AML-193 (cell line): ENCODE data around the gene ZNF652.
"Not testable (repeated sequence)": the region's sequence is repeated elsewhere in the genome, so short reads cannot be mapped to it uniquely, and the experiment has no call there.

Source experiments
- DNase-seq, 2 experiments: peaks; one replicate each; lab custom pipeline; 2025; lab: John Stamatoyannopoulos, UW

Gene ZNF652

DNA sequence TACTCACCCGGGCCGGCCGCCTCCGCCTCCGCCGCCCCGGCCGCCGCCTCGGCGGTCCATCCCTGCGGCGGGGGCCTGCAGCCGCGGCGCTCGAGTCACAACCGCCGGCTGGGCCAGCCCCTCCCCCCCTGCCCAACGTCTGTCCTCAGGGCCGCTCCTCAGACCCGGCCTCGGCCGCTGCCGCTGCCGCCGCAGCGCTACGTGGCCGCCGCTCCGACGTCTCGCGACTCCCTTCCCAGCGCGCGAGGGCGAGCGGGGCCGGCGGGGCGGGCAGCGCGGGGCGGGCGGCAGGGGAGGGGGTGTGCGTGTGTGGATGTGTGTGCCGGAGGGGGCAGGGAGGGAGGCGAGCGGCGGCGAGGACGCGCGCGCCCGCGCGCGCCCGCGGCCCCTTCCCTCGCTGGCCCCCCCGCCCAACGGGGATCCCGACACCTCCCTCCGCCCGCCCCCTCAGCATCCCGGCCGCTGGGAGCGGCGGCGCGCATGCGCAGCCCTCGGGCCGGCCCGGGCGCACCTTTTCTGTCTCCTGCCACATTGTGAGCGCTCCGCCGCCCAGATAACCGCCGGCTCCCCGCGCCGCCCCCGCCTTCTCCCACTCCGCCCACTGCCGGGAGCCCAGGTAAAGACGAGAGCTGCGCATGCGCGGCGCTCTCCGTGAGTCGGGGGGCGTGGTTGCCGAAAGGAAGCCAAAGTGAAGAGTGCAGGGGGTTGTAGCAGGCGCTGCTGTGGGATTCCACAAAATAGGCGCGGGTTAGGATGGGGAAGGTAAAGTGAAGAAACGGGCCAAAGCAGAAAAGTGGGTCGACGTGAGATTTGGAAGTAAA lies at the start of gene ZNF652:
Gene ZNF652, minus strand, starts transcription at position 349 of the 821 bp plus-strand sequence. CDS start 44,525 bp downstream, outside the sequence.
- DNase-seq: peak; percentile 79

DNA sequence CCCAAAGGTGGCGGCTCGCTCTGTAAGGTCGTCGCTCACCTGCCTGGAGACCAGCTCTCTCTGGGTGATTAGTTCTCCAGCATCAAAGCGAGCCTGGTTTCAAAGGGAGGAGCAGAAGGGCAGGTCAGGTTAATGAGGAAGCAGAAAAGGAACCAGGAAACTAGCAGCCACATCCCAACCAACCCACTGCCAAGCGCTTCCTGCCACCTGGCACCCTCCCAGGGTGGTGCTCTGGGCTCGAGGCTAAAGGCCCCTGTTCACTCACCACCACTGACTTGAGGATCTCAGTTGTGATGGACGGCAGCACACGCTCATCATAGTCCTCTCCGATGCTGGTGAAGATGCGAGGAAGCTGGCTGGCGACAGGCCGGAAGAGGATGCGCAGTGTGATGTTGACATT lies 47.0 kb upstream of the ZNF652 start:
- no peak for DNase-seq

DNA sequence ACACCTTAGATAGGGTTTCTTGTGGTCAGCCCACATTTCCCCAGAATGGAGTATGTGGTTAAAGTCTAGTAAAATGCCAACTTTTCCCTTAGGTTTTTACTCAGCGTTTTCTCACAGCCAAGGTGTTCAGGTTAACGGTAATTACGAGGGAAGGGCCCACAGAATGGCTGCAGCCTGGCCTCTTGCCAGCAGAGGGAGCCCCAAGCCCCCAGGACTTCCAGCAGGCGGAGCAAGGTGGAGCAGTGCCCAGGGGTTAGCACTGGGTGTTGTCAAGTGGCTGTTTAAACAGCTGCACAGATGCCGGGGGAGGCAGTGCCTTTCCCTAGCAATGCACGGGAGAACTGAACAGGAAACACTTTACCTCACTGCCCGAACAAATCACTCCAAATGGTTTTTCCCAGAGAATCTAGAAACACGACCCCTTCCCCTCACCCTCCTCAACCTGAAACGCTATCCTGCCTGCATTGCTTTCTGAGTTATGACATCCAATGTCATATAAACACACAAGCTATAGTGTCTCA lies 46.0 kb upstream of the ZNF652 start:
- DNase-seq: peak; percentile 59 to 63

DNA sequence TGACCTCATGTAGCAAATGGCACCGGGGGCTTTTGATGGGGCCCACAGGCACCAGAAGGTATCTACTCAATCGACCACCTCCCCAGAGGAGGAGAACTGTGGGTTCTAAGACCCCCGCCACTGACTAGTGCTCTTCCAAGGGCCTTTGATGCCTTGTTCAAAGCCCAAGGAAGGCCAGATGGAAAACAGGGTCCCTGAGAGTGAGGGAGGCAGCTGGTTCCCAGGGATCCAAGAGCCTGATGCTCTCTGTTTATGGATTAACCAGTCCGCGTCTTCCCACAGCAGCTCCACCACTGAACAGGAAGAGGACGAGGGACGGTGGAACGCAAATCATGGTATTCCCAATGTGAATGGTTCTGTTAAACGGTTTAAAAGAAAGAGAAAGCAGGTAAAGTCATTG lies 45.0 kb upstream of the ZNF652 start:
- DNase-seq: no peak

DNA sequence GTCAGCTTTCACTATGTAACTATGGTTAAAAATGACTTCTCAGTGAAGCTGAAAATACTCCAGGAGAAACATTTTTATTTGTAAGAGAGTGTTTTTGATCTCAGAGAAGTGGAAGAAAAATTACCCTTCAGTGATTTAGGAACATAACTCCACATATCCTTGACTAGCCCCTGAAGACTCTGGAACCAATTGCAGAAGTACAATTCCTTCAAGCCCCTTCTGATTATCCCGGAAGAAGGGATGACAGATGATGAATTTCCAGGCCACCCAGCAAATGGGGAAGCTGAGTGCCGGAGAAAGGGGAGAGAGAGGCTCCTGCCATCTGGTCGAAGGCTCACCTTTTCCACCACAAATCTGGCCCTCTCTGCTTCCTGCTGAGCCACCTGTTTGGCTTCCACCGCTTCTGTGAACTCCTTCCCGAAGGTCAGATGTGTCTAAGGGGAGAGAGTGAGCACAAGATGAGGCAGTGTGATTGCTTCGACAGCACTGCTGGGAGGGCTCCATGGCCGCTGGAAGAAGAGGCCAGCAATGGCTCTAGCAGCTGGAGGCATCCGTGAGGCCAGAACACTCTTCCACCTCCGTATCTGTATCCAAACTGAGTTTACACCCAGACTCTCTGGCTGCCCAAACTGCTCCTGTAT lies 44.5 kb upstream of the ZNF652 start:
- no peak for DNase-seq

DNA sequence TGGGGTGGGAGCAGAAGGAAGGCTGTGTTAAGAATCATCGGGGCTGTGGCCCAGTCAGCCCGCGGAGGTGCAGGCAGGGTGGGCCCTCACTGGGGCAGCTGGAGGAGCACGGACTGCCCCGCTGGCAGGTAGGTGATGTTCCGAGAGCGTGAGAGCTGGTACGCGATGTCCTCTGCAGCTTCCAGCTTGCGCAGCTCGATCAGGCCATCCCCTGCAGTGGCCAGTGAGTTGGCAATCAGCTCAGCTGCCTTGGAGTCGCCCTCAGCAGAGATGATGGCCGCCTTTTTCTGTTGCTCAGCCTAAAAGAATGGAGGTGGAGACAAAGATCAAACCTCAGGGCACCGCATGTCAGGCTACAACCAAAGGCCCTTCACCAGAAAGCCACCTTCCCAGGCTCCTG lies 42.9 kb upstream of the ZNF652 start:
- no peak for DNase-seq

DNA sequence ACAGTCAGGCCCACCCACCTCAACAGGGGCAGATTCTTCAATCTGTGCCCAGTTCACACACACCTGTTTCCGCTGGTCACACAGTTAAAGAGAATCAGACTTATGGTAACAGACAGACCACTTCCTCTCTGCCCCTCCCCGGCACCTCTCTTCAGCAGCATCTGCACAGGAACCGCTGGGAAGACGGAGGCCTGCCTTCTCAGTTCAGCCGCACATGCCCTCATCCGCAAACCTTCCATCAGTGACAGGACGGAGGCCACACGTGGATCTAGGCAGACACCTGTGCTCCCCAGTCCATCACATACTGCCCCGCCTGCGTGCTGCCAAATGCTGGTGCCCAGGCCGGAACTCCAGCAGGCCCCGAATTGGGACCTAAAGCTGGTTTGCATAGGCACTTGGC lies 42.3 kb upstream of the ZNF652 start:
- no peak for DNase-seq

DNA sequence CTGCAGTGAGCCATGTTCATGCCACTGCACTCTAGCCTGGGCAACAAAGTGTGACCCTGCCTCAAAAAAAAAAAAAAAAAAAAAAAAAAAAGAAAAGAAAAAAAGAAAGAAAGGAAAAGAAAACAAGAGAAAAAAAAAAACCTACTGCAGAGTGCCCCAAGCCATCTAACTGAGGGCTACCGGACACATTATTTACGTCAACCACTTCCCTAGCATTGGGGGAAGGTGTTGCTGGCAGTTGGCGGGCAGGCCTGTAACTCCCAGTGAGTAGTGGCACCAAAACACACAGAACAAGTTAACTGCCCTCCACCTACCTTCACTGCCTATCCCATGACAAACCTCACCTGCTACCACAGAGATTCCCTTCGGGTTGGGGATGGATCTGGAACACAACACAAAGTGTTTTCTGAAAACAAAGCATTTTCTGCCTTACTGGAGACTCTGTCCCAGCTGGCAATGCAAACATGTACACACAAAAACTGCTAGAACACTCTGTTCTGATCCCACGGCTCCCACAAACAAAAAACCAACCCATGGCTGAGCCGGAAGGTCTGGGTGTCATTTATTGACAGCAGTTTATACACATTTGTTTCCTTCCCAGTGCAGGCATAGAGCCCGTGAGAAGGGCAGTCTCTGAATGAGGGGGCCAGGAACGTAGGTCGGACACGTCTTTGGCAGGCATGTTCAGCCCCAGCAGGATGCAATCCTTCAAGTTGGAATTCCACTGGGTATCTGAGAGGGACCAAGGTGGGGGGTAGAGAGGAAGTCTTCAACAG lies 41.7 kb upstream of the ZNF652 start:
- no peak for DNase-seq

DNA sequence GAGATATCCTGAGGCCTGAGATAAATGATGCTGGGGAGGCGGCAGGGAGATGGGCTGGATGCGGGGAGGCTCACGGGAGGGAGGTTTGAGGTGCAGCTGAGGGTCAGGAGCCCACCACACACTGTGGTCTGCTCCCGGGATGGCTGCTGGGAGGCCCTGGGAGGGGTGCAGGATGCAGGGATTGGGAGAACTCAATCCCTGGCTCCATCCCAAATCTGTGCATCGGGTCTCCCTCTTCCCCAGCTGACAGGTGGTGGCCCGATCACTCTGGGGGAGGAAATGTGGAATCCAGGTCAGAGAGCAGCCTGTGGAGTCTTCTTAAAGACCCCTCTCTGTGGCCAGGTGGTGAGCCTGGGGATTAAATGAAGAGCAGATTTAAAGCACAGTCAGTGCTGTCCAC lies 40.7 kb upstream of the ZNF652 start:
- no peak for DNase-seq

DNA sequence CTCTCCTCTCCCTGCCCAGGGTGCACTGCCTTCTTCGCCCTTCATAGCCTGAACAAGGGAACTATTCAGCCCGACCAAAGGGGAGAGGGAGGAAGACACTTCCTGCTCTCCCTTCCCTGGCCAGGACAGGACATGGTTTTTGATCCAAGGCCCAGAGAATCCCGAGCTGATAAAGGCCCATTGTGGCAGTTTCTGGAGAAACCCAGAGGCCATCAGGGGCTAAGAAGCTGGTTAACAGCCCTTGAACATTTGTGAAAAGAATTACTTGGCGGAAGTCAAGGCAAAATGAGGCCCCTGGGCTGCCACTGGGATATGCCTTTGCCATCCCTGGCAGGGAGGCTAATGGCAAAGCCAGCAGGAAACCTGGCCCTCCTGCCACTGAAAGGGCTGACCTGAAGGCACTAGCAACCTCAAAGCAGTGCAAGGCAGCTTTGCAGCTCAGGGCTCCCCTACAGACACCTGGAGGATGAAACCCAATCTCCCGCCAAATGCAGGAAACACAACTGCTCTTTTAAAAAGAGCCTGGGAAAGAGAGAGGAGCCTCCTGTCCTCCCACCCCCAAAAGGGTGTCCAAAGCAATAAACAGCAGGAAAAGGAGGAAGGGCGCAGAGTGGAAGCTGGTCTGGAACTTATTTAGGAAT lies 40.0 kb upstream of the ZNF652 start:
- no peak for DNase-seq

DNA sequence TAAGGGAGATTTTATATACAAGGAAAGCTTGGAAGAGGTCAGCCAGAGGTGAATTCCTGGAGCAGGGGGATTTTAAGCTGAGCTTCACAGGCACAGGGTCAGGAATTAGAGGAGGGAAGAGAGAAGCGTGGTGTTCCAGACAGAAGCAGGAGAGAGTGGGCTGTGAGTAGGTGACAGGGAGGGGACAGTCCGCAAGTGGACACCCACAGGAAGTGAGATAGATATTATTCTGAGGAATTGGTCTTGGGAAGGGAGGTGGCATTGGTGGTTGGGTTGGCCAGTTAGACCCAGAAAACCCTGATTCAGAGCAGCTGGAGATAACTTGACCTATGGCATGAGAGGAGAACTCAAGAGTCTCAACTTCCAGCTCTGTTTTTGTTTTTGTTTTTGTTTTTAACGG lies 37.9 kb upstream of the ZNF652 start:
- DNase-seq: no peak

DNA sequence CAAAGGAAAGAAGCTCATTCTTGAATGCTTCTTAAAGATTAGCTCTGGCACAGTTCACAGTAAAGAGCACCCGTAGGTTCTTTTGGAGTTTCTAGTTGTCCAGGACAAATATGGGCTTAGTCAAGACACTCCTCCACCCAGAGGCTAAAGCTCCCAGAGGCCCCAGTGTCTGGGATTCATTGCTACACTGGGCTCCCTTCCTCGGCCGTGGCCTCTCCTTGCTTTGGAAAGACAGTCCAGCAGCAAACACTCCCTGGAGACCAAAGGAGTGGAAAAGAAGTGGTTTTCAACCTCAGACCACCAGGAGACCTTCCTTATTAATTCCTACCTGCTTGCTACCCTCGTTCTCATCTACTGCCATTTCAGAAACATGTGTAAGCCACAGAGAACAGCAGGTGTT lies 35.5 kb upstream of the ZNF652 start:
- no peak for DNase-seq

DNA sequence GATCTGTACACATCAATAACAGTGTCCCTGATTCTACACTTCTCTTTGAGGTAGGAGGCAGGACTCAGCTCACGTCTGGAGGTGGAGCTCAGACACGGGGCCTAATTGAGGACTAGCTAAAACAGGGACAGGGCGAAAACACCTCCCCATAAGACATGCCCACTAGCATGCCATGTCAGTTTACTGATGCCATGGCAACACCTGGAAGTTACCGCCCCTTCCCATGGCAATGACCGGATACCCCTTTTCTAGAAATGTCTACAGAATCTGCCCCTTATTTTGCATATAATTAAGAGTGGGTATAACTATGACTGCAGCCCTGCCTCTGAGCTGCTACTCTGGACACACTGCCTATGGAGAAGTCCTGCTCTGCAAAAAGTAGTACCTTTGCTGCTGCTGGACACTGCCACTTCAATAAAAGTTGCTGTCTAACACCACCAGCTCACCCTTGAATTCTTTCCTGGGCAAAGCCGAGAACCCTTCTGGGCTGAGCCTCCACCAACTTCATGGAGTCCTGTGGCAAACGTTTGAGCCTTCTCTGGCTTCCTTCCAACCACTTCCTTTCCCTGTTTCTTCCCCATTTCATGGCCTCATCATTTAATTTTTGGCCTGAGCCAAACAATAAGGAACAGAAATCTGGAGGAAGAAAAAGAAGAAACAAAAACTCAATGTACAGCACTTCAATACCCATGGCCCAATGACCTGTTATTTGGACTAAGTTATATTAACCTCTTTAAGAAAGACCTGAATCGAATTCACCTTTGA lies 31.6 kb upstream of the ZNF652 start:
- DNase-seq: peak; percentile 69 to 73

DNA sequence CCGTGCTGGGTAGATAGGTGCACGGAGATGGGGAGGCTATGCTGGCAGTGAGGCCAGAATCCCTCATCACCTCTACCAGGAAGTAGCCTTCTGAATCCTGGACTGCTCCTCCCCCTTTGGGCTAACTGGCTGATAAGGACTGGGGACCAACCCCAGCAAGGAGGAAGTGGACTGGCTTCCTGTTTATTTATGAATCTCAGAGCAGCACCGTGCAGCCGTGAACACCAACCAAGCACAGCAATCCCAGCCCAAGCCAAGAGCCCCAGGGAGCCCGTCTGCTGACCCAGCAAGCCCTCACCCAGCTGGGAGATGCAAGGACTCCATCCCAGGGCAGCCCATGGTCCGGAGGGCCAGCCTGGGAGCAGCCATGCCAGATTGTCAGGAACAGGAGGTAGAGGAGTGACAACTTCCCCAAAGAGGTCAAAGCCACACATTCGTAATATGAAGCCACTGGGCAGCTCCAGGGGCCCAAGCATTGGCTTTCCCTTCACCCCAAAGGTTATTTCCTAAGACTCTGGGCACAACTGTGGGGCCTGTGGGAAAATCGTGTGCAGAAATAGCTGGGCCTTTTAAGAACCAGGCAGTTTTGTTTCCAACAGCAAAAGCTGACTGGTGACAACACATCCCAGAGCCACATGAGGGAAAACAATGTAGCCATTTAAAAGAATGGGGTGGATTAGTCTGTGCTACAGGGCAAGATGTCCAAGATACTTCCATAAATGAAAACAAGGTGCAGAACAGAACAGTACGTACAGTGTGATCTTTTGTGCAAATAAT lies 28.7 kb upstream of the ZNF652 start:
- DNase-seq: peak; percentile 81 to 82

DNA sequence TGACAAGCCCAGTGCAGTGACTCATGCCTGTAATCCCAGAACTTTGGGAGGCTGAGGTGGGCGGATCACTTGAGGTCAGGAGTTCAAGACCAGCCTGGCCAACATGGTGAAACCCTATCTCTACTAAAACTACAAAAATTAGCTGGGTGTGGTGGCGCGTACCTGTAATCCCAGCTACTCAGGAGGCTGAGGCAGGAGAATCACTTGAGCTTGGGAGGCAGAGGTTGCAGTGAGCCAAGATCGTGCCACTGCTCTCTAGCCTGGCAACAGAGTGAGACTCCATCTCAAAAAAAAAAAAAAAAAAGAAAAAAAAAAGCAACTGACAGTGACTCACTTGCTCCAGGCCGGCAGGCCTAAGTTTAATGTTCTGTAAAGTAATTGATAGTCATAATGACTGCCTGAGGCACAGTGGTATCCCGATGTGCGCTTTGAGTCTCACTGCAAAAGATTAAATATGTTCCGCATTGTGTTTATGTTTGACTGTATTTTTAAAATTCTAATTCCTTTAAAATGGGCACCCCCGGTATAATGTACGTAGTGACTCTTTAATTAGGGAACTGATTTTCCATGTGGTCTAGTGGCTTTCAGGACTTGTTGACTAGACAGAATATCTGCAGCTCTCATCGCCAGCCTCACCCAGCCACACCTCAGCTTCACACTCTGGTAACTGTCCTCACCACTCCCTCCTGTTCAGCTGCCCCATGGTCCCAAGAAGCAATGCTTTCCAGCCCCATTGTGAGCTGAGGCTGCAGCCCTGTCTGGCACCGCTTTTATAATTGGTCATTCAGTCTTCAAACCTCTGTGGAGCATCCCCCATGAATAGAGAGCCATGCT lies 27.7 kb upstream of the ZNF652 start:
- not testable (repeated sequence) for DNase-seq

DNA sequence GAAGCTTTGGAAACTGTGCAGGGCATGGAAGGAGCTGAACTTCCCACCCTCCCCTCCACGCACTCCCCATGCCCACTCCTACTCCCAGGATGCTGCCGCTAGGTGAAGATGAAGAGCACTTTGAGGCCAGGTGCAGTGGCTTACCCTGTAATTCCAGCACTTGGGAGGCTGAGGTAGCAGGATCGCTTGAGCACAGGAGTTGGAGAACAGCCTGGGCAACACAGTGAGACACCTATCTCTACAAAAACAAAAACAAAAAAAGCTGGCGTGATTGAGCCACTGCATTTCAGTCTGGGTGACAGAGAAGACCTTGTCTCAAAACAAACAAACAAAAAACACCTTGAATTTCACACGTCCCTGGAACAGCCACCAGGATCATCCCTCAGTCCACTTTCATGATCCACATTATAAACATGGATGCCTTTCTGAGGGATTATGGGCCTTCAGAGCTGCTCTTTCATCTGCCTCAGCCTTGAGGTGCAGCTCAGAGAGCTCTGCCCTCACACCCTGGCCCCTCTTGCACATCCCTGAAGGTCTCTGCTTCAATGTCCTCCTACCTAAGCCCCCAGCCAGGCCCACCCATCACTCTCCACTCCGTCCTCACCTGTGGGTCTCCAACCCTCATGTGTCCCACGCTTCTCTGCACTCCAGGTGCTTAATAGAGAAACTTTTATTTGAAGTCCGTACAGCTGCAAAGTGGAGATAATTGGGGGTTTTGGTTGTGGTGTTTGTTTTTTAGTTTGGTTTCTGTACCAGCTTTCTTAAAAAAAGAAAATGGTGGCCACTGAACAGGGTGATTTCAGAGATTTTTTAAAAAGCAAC lies 26.9 kb upstream of the ZNF652 start:
- no peak for DNase-seq

DNA sequence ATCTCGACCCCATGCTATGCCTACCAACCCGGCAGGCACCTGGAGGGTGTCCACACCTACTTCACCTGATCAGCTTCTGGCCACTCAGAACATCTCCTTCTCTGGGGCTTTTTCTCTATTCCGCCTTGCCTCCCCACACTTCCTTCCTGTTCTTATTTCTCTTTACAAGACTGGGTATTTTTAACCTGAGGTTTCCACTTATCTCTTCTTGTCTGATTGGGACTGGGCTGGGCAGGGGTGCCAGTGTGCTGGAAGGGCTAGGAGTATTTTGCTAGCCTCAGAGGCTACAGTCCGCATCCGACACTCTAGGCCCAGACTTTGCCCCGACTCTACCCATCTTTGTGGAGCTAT lies 26.2 kb upstream of the ZNF652 start:
- DNase-seq: no peak

DNA sequence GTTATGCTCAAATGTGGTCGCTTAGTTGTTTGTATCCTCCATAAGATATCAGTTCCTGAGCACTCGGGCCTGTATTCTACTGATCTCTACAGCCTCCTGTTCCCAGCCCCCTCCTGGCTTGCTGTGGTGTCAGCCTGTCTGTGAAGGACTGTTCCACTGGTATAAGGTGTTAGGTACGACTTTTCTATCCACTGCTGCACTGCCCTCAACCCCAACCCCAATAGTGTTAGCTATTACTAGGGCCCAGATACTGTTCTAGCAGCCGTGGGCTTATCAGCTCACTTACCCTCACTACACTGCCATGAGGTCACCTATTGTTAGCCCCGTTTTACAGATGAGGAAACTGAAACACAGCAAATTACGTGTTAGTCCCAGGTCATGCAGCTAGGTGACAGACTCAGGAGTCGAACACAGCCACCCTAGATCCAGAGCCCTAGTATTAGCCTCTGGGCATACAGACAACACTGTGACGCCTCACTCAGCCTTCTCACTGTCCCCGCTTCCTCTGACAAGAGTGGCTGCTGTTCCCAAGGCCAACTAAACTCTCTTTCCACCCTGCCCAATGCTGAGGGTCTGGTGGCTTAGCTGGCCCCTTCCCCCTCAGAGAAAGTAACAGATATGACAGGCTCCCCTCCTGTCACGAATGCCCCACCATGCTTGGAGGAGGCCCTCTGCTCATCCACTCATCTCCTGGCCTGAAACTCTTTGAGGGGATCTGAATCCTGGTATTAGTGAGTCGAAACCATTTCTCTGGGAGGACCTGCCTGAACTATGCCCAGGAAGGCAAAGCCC lies 25.6 kb upstream of the ZNF652 start:
- DNase-seq: no peak
